AG09319 (cell line): Measurements from ENCODE around the gene PROX2.

Experiments
- DNase-seq: peaks from one replicate; pipeline ENCODE4 v3.0.0-alpha.2; 2010; ENCODE audit warnings: low read depth; ENCODE audit errors: extremely low read depth
- TF ChIP-seq, protein P1 (sequence below): IDR thresholded peaks from 2 replicates; pipeline ENCODE4 v1.5.1; 2011; ENCODE audit warnings: low read depth, mild to moderate bottlenecking, inconsistent platforms, low read length, moderate library complexity

The PROX2 gene

DNA sequence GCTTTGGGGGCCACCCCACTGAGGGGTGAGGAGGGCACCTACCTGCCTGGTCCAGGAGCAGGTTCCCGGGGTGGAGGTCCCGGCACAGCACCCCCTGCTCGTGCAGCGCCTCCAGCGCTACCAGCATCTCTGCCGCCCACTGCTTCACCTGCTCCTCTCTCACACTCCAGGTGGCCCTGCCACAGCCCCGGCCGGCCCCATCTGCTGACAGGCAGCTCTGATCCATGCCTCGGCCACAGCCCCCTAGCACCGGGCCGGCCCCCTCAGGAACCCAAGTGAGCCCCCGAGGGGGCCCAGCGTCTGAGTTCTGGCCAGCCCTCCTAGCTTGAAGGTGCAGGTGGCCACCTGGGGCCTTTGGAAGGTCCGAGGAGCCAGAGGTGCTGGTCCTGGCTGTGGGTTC, 33.6 kb upstream of the PROX2 start:
- TF ChIP-seq, protein P1, sequence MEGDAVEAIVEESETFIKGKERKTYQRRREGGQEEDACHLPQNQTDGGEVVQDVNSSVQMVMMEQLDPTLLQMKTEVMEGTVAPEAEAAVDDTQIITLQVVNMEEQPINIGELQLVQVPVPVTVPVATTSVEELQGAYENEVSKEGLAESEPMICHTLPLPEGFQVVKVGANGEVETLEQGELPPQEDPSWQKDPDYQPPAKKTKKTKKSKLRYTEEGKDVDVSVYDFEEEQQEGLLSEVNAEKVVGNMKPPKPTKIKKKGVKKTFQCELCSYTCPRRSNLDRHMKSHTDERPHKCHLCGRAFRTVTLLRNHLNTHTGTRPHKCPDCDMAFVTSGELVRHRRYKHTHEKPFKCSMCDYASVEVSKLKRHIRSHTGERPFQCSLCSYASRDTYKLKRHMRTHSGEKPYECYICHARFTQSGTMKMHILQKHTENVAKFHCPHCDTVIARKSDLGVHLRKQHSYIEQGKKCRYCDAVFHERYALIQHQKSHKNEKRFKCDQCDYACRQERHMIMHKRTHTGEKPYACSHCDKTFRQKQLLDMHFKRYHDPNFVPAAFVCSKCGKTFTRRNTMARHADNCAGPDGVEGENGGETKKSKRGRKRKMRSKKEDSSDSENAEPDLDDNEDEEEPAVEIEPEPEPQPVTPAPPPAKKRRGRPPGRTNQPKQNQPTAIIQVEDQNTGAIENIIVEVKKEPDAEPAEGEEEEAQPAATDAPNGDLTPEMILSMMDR: no peak

DNA sequence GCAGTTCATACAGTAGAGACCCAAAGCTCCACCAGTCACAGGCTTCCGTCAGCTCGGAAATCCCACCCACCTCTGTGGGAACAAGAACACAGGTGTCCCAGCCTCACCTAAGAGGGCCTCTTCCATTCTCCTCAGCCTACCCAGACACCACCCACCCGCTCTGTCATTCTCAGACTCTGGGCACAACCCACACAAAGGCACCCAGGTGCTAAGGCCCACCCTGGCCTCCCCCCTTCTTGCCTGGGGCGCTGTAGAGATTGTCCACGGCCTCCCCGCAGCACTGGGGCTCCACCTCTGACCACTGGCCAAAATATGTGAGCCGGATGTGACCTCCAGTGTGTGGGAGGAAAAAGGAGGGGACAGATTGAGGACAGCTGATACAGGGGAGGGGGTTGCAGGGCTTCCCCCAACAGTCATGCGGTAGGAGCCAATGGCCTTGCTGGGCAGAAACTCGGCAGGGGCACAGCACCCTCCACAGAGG, 33.0 kb upstream of the PROX2 start:
- no peak for DNase-seq
- TF ChIP-seq, protein P1: no peak

More for the DNA sequence above, 33.6 kb upstream of the PROX2 start:
- no peak for DNase-seq

DNA sequence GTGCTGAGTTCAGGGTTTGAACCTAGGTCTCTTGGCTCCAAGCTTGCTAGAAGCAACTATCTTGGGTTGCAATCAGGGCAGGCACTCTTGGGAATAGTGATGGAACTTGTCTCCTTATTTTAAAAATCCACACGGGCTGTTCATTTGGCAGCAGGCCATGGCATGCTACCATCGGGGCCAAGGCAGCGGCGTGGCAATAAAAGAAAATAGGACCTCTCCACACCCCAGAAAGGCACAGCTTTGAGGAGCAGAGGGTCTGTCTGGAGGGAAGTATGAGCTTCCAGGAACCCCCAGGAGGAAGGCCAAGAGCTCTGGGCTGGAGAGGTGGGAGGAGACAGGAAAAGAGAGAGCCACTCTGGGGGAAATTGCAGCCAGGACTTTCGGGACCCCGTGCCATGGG, 31.8 kb upstream of the PROX2 start:
- DNase-seq: no peak
- TF ChIP-seq, protein P1: no peak

DNA sequence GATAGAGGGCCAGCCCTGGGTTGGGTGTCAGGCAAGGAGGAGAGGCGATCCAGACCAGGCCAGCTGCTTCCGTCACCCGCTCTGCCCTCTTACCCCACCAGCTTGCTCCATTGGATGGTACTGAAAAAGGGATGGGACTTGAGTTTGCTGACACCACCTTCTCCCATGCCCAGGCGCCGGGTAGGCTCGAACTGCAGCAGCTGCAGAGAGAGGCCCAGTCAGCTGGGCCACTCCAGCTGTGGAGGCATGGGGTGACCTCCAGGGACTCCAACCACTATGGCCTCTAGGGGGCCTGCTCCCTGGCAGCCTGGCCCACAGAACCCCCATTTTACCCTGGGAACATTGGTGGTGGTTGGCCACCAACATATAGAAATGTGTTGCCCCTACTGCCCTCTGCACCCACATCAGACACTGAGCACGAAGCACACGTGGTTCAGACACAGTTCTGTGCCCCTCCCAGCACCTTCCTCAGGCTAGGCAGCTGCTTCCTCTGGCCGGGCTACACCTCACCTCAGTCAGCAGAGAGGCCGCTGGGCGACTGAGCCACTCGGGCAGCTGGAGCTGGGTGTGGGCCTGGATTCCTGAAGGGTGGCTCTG, 31.1 kb upstream of the PROX2 start:
- TF ChIP-seq, protein P1: peak; percentile 24
- DNase-seq: no peak

DNA sequence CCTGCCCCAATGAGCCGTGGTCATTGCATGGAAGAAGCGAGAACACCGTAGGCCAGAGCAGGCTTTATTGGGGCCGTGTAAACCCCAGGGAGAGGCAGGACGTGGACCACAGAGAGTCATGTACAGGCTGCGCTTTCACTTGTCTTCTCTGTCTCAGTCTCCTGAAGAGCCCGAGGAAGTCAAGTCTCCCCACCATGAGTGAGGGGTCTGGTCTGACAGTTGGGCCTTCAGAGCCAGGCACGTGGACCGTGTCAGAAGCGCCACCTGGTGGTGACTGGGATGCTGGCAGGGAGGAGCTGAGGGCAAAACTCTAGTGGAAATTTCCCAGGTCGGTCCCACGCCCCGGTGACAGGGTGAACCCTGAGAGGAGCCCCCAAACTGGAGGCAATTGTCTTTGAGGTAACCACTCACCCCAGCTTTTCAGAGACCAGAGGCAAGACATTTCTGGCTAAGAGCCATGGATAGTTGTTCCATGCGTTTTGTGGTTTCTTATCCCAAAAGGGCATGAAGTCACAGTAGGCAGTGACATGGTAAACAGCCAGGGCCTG, 29.7 kb upstream of the PROX2 start:
- TF ChIP-seq, protein P1: peak; percentile 97
- no peak for DNase-seq

DNA sequence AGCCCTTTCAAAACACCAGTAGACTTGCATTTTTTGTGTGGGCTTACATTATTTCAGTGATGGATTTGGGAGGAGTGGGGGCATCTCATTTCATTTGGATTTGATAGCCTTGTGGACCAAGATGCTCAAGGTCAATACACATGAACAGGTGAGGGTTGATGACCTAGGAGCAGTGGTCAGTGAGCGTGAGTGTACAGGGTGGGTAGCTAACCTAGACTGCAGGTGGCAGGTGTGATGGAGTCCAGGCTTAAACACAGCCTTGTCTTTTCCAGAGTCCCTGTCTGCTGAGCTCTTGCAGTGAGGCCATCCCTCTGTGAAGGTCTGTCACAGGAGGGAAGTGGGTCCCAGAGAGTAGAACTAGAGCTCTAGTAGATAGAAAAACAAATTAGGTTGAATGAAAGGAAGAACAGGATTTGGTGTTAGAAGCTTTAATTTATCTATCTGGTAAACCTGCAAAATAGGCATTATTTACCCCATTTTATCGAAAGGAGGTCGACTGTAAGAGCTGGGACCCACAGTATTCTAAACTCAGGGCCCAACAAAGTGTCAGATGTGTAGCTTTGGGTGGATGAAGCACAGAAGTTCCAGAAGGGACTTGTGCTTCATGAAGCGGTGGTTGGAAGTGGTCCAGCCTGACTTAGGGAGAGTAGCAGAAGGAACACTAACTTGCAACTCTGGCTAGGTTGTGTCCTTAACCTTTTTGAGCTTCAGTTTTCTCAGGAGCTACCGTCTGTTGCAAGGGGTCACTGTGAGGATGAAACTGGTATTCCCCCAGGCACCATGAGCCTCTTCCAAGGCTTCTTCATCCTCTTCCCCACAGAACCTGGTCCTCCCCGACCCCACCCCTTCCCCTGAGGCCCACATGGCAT, 28.9 kb upstream of the PROX2 start:
- DNase-seq: no peak
- TF ChIP-seq, protein P1: no peak
